NCI-H2196 (cell line): ENCODE results near the gene NOTCH1.

Experiments used
- DNase-seq: peaks from one replicate; lab custom pipeline; 2025; ENCODE audit not compliant: unreplicated experiment; lab: John Stamatoyannopoulos, UW

The NOTCH1 gene

GRCh38 chr9:136518623-136519022 lies 27.2 kb downstream of the NOTCH1 start:
- DNase-seq, result no peak

DNA sequence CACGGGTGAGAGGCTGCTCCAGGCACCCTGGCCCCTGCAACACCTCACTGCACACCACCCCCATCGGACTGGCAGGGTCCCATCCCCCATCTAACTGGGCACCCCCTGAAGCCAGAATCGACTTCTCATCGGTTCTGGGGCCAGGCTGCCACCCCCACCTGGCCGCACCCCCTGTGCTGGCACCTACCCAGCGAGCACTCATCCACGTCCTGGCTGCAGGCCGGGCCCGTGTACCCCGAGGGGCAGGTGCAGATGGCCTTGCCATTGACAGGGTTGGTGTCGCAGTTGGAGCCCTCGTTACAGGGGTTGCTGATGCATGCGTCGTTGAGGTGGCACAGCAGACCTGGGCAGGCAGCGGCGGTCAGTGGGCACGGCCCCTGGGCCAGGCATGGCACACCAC lies 27.9 kb downstream of the NOTCH1 start:
- DNase-seq, result no peak

DNA sequence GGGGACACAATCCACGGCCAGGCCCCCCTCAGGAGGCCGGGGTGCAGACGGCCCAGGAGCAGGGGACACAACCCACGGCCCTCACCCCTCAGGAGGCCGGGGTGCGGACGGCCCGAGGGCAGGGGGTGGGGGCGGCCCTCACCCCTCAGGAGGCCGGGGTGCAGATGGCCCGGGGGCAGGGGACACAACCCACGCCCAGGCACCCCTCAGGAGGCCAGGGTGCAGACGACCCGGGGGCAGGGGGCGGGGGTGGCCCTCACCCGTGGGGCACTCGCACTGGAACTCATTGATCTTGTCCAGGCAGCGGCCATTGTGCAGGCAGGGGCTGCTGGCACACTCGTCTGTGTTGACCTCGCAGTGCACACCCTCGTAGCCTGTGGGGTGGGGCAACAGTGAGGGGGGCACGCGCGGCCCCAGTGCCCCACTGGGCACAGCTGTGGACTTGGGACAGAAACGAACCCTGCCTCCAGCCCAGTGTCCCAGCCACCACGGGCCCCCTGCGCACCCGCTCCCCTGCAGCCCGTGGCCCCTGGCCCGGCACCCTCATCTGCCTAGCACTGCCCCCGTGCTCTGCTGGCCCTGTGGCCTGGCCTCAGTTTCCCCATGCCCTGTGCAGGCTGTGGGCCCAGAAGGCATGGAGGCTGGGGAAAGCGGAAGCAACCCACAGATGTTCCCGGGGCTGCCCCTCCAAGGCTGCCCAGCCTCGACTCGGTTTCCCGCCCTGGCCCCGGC lies 28.7 kb downstream of the NOTCH1 start:
- no peak for DNase-seq

DNA sequence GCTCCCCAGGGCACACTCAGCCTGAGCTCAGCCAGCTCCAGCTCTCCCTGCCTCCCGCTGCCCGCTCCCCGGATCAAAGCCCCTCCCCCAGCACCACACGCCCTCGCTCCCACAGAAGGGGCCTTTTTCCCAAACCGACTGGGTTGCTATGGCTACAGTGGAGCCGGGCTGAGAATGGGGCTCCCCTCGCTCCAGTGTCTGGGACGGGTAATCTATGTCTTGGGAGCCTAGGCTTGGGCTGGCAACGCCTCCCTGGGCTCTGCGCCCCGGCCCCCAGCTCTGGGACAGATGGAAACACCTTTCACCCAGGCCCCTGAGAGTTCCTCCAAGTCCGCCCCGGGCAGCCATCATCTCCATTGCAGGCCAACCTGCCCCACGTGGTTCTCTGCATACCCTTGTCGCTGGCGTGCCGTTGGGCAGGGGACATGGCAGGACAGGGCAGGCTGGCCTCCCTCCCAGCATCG lies 29.6 kb downstream of the NOTCH1 start:
- no peak for DNase-seq

DNA sequence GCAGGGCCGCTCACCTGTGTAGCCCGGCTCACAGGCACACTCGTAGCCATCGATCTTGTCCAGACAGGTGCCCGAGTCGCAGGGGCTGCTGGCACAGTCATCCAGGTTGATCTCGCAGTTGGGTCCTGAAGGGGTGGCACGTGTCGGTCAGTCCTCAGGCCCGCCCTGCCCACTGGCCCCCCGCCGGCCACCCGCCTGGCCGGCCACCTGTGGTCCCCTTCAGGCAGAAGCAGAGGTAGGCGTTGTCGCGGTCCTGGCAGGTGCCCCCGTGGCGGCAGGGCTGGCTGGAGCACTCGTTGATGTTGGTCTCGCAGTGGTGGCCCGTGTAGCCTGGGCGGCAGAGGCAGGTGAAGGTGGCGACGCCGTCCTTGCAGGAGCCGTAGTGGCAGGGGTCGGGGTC lies 30.6 kb downstream of the NOTCH1 start:
- no peak for DNase-seq

DNA sequence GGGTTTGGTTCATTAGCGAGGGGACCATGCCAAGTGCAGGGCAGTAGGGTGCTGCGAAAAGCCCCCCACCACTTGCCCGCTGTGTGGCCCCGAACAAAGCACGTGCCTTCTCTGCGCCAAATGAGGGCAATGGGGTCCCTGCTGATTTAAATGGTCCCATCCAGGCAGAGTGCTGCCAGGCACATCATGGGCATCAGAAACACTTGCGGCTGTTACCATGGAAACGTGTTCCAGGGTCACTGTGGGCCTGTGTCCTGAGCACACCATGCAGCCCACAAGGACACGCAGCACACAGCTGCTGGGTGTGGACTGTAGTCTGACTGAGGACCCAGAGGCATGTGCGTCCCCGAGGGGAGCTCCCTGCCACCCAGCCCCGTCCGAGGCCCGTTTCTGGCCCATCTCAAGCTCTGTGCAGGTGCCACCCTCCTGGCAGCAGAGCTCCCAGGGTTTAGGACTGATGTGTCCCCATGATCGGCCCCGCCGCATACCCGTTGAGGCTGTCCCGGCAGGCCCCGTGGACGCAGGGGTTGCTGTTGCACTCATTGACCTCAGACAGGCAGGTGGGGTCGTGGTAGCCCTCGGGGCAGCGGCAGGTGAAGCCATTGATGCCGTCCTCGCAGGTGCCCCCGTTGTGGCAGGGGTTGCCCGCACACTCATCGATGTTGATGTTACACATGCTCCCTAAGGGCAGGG lies 31.7 kb downstream of the NOTCH1 start:
- no peak for DNase-seq

- no peak for DNase-seq
Observed at GRCh38 chr9:136513191-136513590, 32.7 kb downstream of the NOTCH1 start.

DNA sequence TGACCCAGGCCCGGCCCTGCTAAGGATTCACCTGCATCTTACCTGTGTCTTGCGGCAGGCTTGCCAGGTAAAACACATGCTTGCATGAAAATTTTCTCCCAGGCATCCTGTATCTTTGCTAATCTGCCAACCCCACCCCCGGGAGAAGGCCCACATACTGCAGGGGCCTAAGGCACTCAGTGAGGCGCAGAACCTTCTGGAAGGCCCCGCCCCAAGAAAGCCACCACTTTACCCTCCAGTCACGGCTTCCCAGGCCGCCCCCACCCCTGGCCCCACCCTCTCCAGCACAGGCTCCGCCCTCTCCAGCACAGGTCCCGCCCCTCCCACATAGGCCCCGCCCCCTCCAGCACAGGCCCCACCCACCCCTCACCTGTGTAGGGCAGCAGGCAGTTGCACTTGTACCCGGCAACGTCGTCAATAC lies 33.2 kb downstream of the NOTCH1 start:
- DNase-seq, result no peak

- no peak for DNase-seq
Observed at GRCh38 chr9:136511670-136512592, 33.9 kb downstream of the NOTCH1 start.

- DNase-seq, result no peak
Observed at GRCh38 chr9:136511144-136511669, 34.6 kb downstream of the NOTCH1 start.

- DNase-seq, result no peak
Observed at GRCh38 chr9:136510561-136510960, 35.3 kb downstream of the NOTCH1 start.

GRCh38 chr9:136509549-136509948 lies 36.3 kb downstream of the NOTCH1 start:
- DNase-seq, result no peak

DNA sequence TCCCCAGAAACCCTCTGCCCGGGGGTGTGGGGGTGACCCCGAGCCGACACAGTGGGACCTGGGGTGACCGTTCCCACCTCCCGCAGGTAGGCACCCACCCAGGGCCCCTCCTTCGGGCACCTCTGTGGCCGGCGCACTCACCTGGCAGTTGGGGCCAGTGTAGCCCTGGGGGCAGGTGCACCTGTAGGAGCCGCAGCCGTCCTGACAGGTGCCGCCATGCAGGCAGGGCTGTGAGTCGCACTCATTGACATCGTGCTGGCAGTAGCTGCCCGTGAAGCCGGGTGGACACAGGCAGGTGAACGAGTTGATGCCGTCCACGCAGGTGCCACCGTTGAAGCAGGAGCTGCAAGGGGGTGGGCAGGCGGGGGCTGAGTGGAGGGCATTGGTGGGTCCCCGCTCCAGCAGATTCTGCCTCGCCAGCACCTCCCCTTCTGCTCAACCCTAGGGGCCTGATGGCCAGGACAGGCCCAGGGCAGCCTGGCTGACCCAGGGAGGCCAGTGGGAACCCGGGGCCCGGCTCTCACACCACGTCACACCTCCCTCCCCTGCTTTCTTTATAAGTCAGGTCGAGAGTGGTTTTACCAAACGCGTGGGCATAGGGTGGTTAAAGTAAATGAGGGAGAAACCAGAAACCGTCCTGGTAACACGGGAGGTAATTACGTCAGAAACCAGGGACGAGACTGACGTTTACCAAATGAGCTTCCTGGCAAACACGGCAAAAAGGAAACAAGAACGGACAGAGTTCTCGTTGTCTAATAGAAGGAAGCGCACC lies 36.9 kb downstream of the NOTCH1 start:
- DNase-seq, result peak; percentile 10

- no peak for DNase-seq
Observed at GRCh38 chr9:136507992-136508375, 37.9 kb downstream of the NOTCH1 start.

GRCh38 chr9:136507221-136507991 lies 38.4 kb downstream of the NOTCH1 start:
- DNase-seq, result no peak

GRCh38 chr9:136506425-136506824 lies 39.4 kb downstream of the NOTCH1 start:
- DNase-seq, result no peak

GRCh38 chr9:136505406-136506403 lies 40.1 kb downstream of the NOTCH1 start:
- no peak for DNase-seq

DNA sequence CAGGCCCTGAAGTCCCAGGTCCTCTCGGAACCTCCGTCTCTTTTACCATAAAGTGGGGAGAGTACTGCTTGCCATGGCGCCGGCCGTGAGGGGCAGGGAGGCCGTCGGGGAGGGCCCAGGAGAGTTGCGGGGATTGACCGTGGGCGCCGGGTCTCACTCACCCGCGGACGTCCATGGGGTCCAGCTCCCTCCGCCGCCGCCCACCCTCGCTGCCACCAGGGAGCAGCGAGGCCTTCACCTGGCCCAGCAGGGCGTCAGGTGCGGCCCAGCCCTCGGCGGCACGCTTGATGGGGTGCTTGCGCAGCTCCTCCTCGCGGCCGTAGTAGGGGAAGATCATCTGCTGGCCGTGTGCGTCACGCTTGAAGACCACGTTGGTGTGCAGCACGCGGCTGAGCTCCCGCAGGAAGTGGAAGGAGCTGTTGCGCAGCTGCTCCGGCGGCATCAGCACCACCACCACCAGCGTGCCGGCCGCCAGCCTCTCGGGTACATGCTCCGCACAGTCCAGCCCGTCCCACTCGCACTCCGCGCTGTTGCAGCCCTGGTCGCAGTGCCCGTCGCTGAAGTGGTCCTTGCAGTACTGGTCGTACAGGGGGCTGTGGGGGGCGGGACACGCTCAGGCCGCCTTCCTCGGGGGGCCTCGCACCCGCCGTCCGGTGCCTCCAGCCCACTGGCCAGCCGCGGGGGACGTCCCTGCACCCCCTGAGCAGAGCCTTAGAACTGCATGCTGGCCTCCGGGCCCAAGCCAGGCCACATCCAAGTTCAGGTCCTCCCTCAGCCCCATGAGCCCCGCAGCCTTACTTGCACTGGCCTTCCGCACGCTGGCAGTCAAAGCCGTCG lies 41.1 kb downstream of the NOTCH1 start:
- no peak for DNase-seq
